GM21737 (cell line): ENCODE data around the gene YIPF4.
"Not testable (repeated sequence)": the region's sequence is repeated elsewhere in the genome, so short reads cannot be mapped to it uniquely, and the experiment has no call there.

Experiments used
- ATAC-seq: cut with Tn5 transposase; IDR thresholded peaks from one replicate; pipeline ENCODE4 v1.9.1; 2021; ENCODE audit warnings: mild to moderate bottlenecking, moderate library complexity; ENCODE audit not compliant: unreplicated experiment

The YIPF4 gene

GRCh38 chr2:32277674-32278477 lies at the start of gene YIPF4:
Gene YIPF4 (plus strand): TSS chr2:32277904. CDS start chr2:32278156, 252 bp downstream.
- ATAC-seq: peak; percentile 99

GRCh38 chr2:32228181-32228580 lies 49.5 kb upstream of the YIPF4 start:
- ATAC-seq: no peak

- ATAC-seq: no peak
These were observed 48.1 kb upstream of the YIPF4 start for GRCh38 chr2:32229635-32230034.

- no peak for ATAC-seq
These were observed 45.7 kb upstream of the YIPF4 start for GRCh38 chr2:32231959-32232358.

- no peak for ATAC-seq
These were observed 42.4 kb upstream of the YIPF4 start for GRCh38 chr2:32235315-32235714.

- ATAC-seq: no peak
These were observed 40.2 kb upstream of the YIPF4 start for GRCh38 chr2:32237488-32237887.

- ATAC-seq: no peak
These were observed 39.7 kb upstream of the YIPF4 start for GRCh38 chr2:32237996-32238395.

GRCh38 chr2:32242331-32242730 lies 35.4 kb upstream of the YIPF4 start:
- ATAC-seq: no peak

GRCh38 chr2:32246911-32247310 lies 30.8 kb upstream of the YIPF4 start:
- no peak for ATAC-seq

- no peak for ATAC-seq
These were observed 29.4 kb upstream of the YIPF4 start for GRCh38 chr2:32248299-32248698.

GRCh38 chr2:32249731-32250236 lies 27.9 kb upstream of the YIPF4 start:
- no peak for ATAC-seq

GRCh38 chr2:32250290-32250689 lies 27.4 kb upstream of the YIPF4 start:
- ATAC-seq: no peak

GRCh38 chr2:32258242-32258641 lies 19.5 kb upstream of the YIPF4 start:
- no peak for ATAC-seq

GRCh38 chr2:32260376-32260775 lies 17.3 kb upstream of the YIPF4 start:
- ATAC-seq: no peak

- no peak for ATAC-seq
These were observed 15.6 kb upstream of the YIPF4 start for GRCh38 chr2:32262105-32262504.

GRCh38 chr2:32264422-32265105 lies 13.1 kb upstream of the YIPF4 start, which contains the start of gene NLRC4:
Gene NLRC4 (minus strand): TSS chr2:32264886. CDS start chr2:32256775, 8,111 bp downstream.
- peak; percentile 87 for ATAC-seq

- ATAC-seq: no peak
These were observed 6.6 kb upstream of the YIPF4 start for GRCh38 chr2:32271063-32271462.

GRCh38 chr2:32272279-32272678 lies 5.4 kb upstream of the YIPF4 start:
- no peak for ATAC-seq

GRCh38 chr2:32274289-32274688 lies 3.4 kb upstream of the YIPF4 start:
- ATAC-seq: no peak

GRCh38 chr2:32275790-32276189 lies 1.9 kb upstream of the YIPF4 start:
- ATAC-seq: not testable (repeated sequence)

- ATAC-seq: no peak
These were observed 386 bp upstream of the YIPF4 start for GRCh38 chr2:32277363-32277673.

- no peak for ATAC-seq
These were observed 762 bp downstream of the YIPF4 start for GRCh38 chr2:32278478-32278853.
